Dermis microvascular lymphatic vessel endothelial cell (primary cell): ENCODE data around the gene ANO6. TPM values are rescaled to one million over a fixed set of nuclear protein-coding genes. Genes with fewer than 3 reads are reported as not detected.
A peak's percentile ranks its signal among the peaks of the same experiment; 100 is the strongest.
"Not testable (repeated sequence)": the region's sequence is repeated elsewhere in the genome, so short reads cannot be mapped to it uniquely, and the experiment has no call there.

Experiments used
- DNase-seq, 2 donors: peaks; one replicate each; pipeline versions ENCODE4 v3.0.0 to v3.0.0-alpha.2; 2010; ENCODE audit warnings: low read depth in 2 of 2
- total RNA-seq: library from RNA; depleted of rRNA; stranded (reverse); fragments of >200 nt; gene quantifications from 2 replicates; pipeline ENCODE4 v1.2.1, GENCODE V29; 2014

Gene ANO6
- total RNA-seq, 1 donor from 2014 or later = 73.7 TPM

DNA sequence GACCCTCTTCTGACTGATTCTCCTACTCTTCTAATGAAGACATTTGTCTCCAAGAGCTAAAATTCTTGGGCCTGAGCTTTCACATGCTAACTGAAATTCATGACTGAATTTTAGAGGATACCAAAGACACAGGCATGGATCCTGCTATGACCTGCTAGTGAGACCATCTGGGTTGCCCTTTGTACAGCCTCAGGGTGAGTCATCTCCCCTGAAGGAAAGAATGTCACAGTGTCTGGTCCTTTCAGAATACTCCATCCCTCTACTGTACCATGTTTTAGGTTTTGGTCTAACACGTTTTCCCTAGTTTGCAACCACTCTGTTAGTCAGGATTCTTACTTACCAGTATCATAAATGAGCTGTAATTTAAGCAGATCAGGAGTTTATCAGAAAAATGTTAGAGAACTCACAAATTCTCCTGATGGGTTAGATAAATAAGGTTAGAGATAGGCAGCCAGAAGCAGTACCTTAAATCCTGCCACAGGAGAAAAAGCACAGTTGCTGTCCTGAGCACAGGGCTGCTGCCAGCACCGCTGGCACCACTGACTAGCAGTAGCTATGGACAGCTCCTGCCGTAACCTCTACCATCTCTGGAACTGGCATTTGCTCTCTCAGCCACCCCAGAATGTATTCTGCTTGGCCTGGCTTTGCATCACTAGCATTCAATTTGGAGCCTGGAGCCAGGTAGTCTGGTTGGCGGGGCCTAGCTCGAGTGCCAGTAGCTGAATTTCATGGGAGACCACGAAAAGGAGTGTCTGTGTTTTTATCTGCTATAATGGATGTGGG lies 127.6 kb downstream of the ANO6 start:
- peak in 1 of 2 donors; percentile 19 for DNase-seq

DNA sequence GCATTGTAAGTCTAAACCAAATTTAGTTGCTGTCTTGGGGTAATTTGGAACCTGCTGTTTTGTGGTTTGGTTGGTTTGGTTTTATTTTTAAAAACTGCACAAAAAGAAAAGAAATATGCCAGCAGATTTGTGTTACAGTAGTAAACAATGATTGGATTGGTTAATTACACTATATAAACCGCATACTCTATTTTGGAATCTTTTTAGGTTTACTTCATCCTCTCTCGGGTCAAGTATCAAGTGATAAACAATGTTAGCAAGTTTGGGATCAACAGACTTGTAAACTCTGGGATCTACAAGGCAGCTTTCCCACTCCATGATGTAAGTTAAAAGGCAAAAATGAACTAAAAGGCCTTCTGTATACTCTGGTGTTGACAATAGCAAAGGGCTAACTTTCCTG lies 132.4 kb downstream of the ANO6 start:
- no peak for DNase-seq

DNA sequence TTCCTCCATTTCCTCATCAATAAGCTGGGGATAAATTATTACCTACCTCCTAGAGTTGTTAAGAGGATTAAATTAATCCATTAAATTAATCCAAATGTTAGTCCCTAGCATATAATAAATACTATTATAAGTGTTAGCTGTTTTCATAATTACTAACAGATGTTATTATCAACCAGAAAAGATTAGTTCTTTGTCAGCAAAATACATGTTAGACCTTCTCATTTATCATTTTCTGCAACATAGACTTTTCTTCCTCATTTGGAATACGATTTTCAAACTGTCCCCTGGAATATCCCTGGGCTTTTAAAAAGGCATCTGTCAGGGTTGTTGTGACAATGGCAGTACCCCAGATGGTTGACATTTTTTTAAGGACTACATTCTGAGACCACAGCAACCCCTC lies 133.1 kb downstream of the ANO6 start:
- no peak for DNase-seq

DNA sequence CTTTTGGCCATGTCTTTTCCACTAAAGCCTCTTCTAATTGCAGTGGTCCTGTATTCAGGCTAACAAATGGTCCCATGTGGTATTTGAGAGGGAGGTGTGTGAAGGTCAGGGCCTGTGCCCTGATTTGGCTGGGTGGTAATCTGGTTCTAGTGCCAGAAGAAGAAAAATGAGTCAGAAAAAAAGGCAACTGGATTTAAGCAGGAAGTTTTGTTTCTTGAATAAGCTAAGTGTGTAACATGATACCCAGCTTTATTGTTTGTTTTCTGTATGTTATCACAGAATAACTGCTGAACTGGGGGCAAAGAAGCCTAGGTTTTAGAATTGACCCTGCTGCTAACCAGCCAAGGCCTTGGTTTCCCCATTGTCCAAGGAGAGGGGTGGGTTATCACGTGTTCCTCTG lies 134.0 kb downstream of the ANO6 start:
- DNase-seq = peak in 1 of 2 donors; percentile 55

DNA sequence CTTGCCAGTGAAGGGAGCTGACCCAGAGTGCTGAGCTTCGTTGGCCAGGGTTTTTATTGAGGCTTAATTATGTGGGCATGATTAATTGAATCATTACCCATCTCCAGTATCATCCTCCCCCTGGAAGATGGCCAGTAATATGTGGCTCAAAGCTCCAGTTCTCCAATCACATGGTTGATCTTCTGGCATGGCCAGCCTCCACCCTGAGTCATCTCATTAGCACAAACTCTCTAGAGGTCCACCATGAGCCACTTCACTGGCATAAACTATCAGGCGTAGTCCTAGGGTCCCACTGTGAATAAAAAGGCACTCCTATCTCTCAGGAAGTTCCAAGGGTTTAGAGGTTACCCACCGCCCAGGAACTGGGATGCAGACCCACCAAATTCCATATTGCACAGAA lies 135.0 kb downstream of the ANO6 start:
- DNase-seq = no peak

DNA sequence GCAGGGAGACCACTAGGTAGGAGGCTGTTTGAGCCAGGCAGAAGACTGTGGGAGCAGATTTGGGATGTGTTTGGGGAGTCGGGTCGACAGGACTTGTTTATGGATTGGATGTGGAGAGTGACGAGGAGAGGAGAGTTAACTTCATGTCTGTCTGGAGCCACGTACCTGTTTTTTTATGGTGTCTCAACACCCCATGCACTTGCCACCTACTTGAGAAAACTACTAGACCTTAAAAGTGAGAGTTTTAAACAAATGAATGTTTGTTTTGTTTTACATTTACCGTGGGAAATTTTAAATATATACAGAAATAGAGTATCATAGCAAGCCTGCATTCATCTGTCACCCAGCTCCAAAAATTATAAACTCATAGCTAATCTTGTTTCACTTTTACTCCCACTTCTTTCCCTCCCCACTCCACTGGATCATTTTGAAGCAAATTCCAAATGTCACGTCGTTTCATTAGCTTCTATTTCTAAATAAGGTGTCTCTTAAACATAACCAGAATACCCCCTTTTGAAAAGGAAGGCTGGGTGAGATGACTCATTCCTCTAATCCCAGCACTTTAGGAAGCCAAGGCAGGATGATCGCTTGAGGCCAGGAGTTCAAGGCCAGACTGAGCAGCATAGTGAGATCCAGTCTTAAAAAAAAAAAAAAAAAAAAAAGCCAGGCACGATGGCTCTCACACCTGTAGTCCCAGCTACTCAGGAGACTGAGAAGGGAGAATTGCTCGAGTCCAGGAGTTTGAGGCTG lies 136.2 kb downstream of the ANO6 start:
- DNase-seq = no peak

DNA sequence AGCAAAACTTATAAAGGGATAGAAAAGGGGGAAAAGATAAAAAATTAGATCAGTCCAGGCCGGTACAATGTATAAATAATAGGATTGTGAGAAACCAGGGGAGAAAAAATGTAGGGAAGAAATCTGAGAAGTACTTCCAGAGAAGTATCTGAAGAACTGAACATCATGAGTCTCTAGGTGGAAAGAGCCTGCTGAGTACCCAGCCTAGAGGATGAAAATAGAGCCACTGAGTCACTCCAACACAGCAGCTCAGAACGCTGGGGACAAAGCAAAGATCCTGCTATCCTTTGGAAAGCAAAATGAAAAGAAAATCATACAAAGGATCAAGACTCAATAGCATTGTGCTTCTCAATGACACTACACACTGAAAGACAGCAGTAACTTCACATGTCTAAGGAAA lies 138.0 kb downstream of the ANO6 start:
- no peak for DNase-seq

DNA sequence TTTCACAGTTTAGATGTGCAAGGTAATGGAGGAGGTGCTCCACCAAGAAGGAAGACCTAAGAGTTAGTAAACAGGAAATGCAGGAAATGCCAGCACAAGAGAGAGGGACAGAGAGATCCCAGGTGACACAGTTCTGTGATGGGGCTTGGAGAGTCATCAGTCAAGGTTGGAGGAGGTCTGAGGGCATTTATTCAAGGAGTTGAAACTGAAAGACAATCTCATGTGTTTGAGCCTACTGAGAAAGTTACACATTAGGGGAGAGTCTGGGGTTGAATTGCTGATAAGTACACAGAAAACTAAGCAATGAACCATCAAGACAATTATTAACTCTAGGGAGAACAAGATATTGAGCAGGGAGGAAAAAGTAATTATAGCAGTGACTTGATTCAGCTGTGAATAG lies 138.5 kb downstream of the ANO6 start:
- no peak for DNase-seq

DNA sequence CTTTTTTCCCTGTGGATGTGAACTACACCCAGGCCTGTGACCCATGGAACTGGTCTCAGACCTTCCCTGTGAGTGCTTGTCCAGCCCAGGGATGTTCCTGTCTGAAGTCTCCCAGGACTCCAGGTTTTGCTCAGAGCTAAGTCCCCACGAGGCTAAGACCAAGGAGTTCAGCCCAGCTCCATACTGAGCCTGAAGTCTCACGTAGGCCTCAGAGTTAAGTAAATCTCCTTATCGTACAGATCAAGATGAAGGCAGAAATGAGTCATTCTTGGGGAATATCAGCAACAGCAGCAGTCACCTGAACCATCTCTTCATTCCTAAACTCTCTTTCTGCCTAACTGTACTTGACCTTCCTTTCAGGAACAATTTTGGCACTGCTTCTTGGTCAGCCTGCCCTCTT lies 139.8 kb downstream of the ANO6 start:
- no peak for DNase-seq

DNA sequence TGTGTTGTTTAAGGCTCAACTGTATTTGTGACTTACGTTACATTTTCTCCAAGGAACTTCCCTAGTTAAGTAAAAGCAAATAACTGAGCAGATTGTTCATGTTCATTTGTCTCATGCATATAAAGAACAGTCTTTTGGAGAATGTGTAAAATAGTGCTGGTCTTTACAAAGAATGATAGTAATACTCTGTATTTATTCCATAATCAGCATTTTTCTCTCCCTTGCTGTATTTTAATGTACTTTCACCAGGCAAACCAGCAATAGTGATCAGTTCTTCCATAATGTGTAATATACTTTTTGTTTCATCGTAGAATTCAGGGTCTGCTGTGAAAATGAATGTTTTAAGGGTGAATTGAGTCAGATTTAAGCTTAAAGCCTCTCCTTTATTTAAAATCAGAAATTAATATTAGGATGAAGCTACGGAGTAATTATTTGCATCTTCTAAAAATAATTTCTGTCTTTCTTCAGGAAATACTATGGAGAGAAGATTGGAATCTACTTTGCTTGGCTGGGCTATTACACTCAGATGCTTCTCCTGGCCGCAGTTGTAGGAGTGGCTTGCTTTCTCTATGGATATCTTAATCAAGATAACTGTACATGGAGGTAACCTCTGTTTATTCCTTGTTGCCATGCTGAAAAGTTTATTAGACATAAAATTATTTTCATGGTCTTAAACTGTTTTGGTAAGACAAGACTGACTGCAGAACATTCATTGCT lies 141.1 kb downstream of the ANO6 start:
- no peak for DNase-seq

DNA sequence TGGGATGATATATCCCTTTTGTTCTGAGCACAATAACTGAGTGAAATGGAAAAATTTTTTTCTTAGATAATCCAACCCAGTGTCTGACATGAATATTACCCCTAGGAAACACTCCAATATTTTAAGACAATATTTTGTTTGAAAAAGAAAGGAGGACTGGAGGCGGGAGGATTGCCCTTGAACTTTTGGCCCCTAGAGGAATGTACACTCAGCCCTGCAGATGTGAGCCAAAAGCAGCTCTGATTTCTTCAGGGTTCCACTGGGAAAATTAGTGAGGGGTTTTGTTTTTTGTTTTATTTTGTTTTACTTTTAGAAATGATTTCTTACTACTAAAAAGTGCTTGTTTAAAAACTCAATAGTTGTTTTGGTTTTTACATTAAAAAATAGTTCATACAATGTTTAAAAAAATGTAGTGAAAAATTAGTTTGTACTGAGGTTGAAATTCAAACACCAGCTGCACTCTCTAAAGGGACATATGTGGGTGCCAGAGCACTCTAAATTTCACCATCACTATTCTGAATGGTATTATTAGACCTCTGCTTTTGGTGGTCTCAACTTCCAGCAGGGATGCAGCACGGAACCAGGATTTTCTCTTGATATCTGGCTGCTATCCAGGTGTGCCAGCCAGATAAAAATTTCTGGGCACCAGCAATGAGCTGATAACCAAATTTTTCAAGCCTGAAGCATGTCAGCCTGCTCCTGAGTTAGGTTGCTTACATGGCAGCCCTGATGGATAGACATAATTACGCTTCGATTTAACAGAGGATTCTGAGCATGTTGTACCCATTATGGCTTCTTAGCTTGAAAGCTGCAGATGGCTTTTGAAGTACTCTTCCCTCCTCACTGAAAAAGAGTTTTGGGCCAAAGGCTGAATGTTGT lies 141.9 kb downstream of the ANO6 start:
- DNase-seq = no peak

DNA sequence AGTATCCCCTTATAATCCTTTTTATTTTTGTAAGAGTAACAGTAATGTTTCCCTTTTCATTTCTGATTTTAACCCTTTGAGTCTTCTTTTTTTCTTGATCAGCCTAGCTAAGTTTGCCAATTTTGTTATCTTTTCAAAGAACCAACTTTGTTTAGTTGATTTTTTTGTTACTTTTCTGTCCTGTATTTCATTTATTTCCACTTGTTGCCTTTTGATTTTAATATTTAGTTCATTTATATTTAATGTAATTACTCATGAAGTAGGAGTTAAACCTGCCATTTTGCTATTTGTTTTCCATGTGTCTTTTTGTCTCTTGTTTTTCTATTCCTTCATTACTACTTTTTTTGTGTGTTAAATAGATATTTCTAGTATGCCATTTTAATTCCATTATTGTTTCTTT lies 146.4 kb downstream of the ANO6 start:
- no peak for DNase-seq

DNA sequence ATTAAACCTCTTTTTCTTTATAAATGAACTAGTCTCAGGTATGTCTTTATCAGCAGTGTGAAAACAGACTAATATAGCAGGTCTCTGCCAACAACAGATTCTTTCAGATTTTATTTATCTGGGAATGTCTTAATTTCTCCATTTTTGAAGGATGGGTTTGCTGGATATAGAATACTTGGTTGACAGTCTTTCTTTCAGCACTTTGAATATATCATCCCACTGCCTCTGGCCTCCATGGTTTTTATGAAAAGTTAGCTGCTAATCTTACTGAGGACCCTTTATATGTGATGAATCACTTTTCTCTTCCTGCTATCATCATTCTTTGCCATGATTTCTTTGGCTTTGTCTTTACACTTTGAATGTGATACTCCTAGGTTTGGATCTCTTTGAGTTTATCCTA lies 148.0 kb downstream of the ANO6 start:
- DNase-seq = no peak

DNA sequence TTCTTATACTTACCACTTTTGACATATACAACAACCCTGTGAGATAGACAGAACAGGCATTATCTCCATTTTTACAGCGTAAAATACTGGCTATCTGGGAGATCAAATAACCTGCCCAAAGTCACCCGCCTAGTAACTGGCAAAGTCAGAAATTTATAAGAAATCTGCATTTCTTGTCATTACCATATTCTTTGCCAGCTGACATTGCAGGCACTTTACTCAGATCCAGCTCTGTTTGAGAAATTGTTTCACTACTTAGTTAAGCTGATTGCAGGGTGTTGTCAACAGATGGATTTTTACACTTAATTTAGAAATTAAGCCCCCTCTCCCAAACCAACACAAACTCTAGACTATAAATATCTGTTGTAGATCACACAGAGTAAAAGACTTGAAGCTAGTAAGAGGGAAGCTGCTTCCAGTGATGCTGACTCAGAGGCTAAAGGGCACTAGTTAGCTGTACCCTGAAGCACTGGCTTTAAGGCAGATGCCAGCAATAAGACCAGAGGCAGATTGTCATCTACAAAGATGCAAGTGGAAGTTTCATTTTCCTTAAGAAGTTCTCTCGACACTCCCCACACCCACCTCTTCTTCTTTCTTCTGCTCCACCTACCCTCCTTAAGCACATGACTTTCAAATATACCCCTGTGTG lies 153.1 kb downstream of the ANO6 start:
- peak in 1 of 2 donors; percentile 62 for DNase-seq

DNA sequence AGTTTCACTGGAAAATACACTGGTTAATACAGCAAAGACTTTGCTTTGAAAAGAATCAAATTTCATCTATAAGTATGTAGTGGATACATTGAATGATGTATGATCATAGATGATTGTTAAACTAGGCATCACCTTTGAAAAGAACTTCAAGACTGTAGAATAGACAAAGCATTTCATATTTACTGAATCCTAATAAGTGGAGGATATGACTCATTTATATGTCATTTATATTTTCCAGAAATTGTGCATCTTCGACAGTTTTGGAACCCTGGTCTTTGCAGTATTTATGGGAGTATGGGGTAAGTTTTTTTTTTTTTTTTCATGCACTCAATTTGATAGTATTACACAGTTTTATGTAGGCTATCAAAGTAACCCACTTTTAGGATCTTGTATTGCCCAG lies 161.9 kb downstream of the ANO6 start:
- no peak for DNase-seq

DNA sequence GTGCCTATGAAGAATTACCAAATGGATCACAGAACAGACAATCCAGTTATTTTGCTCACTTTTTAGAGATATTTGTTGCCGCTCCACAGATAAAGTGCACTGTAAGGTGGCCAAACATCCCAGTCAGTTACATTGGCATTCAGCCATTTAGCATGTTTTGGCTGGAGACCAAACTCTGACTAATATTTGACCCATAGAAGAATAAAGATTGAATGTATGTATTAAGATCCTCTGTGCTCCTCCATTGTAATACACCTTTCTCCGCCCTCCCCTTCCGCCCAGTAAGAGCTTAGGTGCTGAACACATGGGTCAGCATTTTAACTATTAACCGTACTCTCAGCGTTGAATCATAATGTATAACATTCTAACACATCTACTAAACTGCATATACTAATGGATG lies 163.4 kb downstream of the ANO6 start:
- DNase-seq = peak; percentile 16 to 85

DNA sequence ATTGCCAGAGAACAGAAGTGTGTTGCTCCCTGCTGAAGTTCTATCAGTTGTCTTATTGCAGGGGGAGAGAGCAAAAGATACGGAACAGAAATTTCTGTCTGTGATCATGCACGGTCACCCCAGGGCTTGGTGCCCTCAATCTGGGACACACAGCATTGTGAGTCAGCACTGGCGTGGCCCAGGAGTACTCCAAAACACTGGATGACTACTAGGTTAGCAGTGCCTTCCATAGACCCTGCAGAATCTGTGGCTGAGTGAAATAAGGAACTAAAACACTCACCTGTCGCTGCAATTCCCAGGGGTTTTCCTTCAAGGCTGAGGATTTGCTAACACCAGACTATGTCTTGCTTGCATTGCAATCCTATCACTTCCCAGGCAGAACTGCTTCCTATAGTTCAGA lies 165.5 kb downstream of the ANO6 start:
- DNase-seq = no peak

DNA sequence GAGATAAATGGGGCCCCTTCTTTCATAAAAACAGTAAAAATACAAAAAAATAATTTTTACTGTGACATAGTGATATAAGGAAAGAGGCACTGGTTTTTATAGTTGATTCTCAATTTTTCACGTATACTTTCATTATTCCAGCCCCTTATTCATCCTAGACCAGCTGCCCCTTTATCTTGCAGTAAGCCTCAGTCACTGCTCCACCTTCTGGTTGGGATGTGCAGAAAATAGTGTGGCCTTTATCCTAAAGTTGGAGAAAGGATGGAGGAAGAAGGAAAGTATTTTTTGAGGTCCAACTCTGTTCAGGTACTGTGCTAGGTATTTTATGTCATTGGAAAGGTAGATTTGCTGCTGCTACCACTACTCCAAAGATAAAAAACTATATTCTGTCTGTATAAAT lies 172.7 kb downstream of the ANO6 start:
- peak; percentile 32 to 61 for DNase-seq

DNA sequence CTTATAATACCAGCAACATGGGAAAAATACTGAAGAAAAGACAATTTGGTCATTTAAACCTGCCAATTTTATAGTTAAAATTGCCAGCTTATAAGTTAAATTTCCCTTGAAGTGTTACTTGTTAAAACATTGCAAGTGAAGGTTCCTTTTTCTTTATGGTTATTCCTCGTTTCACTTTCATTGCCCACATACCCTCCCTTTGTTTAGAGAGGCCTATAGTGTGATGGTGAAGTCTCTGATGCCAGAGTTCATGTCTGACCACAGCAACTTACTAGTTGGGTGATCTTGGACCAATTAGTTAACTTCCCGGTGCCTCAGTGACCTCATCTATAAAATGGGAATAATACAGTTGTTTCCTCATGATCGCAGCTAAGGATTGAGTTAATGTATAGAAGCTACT lies 173.5 kb downstream of the ANO6 start:
- DNase-seq = no peak

DNA sequence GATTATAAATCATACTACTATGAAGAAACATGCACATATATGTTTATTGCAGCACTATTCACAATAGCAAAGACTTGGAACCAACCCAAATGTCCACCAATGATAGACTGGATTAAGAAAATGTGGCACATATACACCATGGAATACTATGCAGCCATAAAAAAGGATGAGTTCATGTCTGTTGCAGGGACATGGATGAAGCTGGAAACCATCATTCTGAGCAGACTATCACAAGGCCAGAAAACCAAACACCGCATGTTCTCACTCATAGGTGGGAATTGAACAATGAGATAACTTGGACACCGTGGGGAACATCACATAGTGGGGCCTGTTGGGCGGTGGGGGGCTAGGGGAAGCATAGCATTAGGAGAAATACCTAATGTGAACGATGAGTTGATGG lies 181.6 kb downstream of the ANO6 start:
- DNase-seq = not testable (repeated sequence)

DNA sequence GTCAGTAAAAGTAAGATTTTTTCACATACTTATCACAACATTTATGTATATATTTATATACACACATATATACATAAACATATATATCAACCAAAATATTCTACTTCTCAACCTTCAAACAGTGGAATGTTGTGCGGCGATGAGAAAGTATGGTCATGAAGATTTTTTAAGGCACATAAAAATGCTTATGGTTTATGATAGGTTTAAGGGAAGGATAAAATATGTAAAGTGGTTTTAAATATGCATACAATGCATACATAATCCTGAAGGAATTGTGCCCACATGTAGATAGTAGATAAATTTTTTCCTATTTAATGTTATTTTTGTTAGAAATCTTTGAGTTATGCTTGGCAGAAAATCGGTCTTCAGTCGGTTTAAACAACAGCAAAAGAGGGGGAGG lies 182.7 kb downstream of the ANO6 start:
- no peak for DNase-seq
